ENCODE measurements around the gene PSMB7. TPM values are rescaled to one million over a fixed set of nuclear protein-coding genes. Genes with fewer than 3 reads are reported as not detected.

PSMB7 gene
- total RNA-seq, 1 donor from 2014 or later, result 100 TPM

DNA sequence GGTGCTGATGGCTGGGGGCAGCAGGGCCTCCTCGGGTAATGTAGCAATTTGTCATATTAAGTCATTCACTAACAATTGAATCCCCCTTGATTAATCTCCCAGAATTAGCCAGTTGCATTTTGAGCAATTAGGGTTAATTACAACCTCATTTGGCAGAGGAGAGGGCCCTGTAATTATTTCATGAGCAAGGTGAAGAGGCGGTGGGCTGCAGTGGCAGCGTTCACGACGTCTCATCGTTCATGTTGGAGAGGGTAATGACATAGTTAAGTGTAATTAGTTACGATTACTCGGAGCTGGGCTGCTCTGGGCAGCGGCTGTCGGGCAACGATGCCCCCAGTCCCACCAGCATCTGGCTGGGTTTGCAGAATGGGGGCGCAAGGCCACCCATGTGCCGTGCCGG lies 111.5 kb downstream of the PSMB7 start:
- no peak for DNase-seq (ENCODE audit: low spot score)

Other genes starting within 250 kb of the PSMB7 start
- gene NEK6, start 157.5 kb downstream of the PSMB7 start, total RNA-seq (ENCODE audit: insufficient read depth, low replicate concordance), result 32.0 TPM
- gene ADGRD2, start 35.0 kb upstream of the PSMB7 start, total RNA-seq (ENCODE audit: insufficient read depth, low replicate concordance), result not detected
- not detected for gene NR5A1, start 92.0 kb upstream of the PSMB7 start, total RNA-seq (ENCODE audit: insufficient read depth, low replicate concordance)

Measured in umbilical cord (tissue), 2 donors.